ENCODE data around the gene LCMT1.
A peak's percentile ranks its signal among the peaks of the same experiment; 100 is the strongest.
"Not testable (repeated sequence)": the region's sequence is repeated elsewhere in the genome, so short reads cannot be mapped to it uniquely, and the experiment has no call there.

The LCMT1 gene

GRCh38 chr16:25095636-25096035 is 15.9 kb upstream of the LCMT1 start:
- DNase-seq (ENCODE audit: low spot score) = no peak

DNA sequence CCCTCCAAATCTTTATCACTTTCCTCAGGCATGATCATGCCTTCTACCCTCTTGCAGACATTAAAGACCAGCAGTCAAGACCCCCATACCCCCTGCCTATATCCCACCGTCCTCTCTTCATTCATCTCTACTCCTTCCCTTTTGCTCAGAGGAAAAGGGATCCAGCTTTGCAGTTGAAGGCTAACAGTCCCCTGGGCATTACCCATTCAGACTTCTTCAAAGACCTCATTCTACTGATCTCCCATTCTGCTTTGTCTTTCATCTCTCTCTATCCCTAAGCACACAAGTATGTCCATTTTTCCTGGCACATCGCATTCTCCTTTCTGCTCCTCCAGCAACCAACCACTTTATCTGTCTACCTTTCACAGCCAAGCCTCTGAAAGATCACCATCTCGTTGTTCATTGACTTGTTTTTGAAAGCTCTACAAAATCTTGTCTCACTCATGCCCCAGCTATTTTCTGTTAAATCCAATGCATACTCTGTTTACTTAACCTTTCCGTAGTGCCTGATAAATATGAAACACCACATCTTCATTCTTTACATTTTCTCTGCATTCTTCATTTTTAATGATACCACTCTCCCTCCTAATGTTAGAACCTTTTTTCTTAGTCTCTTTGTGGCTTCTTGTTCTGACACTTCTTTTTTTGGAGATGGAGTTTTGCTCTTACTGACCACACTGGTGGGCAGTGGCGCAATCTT is 14.1 kb upstream of the LCMT1 start:
- no peak for DNase-seq (ENCODE audit: low spot score)

GRCh38 chr16:25100511-25100910 is 11.0 kb upstream of the LCMT1 start:
- no peak for DNase-seq (ENCODE audit: low spot score)

GRCh38 chr16:25106567-25107465 is 4.7 kb upstream of the LCMT1 start:
- peak; percentile 75 for DNase-seq (ENCODE audit: low spot score)

DNA sequence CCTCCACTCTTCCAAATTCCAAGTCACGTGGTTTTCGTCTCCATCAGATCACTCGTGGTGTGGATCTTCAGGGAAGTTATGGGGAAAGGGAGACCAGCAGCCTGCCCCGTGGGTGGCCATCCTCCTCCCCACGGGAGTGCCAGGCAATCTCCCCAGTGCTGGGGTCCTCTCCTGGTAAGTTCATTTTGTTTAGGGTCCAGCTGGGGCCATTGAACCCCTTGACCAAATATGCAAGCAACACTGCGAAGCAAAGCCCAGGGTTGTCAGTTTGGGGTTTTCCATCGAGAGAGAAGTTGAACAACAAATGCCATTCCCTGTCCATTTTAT is 4.1 kb upstream of the LCMT1 start:
- no peak for DNase-seq (ENCODE audit: low spot score)

DNA sequence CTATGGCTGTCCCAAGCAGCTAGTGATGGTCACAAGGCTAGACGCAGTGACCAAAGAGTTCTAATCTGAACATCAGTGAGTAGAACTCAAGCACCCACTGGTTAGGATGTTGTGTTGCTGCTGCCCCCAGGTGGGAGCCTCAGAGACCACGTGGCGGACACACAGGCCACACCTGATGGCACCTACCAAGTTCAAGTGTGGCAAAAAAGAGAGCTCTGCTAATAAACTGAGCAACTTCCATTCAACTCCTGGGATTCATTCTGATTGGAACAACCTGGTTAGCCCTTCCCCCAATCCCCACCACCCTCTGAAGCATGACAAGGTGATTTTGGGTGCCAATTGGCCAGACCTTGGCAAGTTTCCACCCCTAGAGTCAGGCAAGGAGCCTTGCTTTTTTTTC is 3.5 kb upstream of the LCMT1 start:
- DNase-seq (ENCODE audit: low spot score) = peak; percentile 46

- DNase-seq (ENCODE audit: low spot score) = no peak
These were observed 1.9 kb upstream of the LCMT1 start for GRCh38 chr16:25109643-25110042.

- no peak for DNase-seq (ENCODE audit: low spot score)
These were observed 1.1 kb upstream of the LCMT1 start for GRCh38 chr16:25110387-25110947.

DNA sequence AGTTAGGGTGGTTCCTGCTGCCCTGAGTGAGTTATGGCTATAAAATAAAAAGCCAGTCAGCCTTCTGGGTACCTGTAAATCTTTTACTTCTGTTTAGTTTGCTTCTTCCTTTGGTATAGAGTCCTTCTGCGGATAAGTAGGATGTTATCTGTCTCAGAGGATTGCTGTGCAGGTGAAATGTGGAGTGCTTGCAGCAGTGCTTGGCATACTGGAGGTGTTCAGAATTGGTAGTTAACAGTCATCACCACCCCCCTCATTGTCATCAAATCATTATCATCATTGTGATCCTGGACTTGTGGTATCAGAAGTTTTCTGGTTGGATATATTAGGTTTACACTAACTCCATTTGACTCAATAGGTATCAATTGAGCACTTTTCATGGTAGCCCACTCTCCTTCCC is 2.6 kb downstream of the LCMT1 start:
- no peak for DNase-seq (ENCODE audit: low spot score)

DNA sequence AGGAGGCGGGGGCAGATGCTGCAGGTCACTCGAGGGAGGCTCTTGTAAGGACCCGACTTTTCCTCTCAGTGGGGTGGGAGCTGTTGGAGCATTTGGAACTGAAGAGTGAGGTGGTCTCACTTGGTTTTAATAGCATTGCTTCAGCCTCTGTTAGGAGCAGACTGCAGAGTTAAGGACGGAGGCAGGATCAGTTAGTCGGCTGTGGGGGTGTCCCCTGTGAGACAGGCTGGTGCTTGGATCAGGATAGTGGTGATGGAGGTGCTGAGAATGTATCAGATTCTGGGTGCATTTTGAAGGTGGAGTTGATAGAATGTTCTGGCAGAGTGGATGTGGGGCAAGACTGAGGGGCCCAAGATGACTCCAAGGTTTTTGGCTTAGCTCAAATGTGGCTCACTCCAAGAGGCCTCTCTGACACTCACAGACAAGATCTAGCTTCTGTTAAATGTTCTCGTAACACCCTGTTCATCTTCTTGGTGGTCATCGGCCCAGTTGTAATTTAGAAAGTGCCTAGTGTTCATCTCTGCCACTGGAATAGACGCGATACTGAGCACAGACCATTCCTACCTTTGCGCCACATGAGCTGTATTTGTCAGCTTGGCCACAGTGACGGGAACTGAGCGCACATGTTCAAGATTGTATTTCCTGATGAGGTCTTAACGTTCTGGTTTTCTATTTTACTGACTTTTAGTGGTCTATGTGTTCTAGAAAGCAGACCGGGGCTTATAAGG is 7.5 kb downstream of the LCMT1 start:
- no peak for DNase-seq (ENCODE audit: low spot score)

DNA sequence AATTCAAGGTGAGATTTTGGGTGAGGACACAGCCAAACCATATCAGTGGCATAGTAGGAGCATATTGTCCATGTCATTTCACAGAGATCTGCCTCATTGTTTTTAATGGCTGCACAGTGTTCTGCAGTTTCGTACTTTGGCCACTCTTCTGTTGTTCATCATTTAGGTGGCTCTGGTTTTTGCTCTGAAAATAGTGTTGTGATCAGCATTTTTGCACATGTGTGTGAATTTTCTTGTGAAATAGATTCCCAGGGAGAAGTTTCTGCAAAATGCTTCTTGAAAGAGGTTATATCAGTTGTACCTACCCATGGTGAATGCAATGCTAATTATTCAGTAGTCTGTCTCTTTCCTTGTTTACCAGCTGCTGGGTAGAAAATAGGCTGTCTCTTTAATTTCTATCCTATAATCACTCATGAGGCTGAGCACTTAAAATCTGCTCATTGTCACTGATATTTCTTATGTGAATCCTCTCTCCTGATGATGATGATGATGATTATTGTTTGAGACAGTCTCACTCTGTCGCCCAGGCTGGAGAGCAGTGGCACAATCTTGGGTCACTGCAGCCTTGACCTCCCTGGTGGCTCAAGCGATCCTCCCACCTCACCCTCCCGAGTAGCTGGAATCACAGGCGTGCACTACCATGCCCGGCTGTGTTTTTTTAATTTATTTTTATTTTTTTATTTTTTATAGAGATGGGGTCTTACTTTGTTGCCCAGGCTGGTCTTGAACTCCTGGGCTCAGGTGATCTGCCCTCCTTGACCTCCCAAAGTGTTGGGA is 10.5 kb downstream of the LCMT1 start:
- DNase-seq (ENCODE audit: low spot score) = no peak

DNA sequence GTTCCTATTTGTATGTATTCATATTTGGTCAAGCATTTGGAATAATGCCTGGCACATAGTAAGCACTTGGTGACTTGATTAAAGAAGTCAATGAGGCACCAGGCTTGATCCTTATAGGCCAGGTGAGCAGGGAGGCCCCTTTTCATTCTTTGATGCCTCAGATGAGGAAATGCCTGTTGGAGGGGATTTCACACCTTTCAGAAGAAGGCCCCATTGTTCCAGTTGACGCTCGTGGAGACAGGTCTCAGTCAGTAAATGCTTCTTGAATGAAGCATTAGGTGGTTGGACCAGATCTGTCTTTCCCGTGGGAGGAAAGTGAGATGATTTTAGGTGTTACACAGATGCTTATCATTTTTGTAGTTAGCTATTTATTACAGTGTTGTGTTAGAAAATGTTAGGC is 13.0 kb downstream of the LCMT1 start:
- DNase-seq (ENCODE audit: low spot score) = no peak

DNA sequence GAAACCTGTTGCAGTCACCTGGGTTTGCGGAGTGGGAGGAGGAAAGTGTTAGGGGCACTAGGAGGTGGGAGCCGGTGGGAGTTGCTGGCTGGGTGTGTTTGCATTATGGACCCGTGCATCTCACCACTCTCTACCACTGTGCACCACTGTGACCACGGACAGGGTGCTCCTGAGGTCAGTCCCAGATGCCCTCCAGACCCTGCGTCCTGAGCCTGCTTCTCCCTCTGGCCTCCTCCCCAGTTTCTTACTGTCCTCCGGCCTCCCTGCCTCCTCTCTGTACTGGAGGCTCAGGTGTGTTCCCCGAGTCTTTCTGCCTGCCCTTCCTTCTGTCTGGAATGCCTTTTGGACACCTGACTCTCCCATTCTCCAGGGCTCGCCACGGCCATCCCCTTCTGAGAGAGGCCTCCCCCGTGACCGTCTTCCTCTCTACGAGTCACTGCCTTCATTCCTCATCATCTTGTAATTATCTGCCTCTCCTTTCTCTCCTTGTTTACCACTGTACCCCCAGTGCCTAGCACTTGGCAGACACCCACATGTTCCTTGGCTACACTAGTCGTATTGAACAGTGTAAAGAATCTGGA is 14.6 kb downstream of the LCMT1 start:
- not testable (repeated sequence) for DNase-seq (ENCODE audit: low spot score)

GRCh38 chr16:25126820-25127232 is 15.3 kb downstream of the LCMT1 start:
- DNase-seq (ENCODE audit: low spot score) = peak; percentile 51

DNA sequence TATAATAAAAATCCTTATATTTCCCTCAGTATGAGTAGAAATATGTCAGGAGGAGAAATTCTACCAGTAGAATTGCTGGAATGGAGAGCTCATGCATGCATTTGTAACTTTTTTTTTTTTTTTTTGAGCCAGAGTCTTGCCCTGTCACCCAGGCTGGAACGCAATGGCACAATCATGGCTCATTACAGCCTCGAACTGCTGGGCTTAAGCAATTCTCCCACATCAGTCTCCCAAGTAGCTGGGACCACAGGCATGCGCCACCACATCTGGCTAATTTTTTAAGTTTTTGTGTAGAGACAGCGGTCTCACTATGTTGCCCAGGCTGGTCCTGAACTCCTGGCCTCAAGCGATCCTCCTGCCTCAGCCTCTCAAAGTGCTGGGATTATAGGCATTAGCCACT is 21.2 kb downstream of the LCMT1 start:
- not testable (repeated sequence) for DNase-seq (ENCODE audit: low spot score)

DNA sequence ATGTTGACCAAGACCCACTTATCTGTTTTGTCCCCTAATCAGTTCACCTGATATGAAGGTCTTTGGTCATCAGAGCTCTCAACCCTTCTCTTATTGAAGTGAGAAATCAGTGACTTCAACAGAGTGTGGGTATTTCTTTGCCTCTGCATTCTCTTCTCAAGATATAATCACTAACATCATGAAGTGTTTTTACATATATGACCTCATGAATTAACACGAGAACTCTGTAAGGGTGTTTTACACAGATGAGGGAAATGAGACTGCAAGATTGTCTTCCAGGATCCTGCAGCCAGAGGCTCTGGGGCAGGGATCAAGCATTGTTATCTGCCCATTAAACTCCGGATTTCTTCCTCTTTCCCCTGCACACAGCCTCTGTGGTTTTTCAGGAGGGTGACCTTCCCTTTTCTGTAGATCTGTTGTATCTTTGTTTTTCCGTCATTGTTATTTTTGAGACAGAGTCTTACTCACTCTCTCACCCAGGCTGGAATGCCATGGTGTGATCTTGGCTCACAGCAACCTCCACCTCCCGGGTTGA is 22.7 kb downstream of the LCMT1 start:
- DNase-seq (ENCODE audit: low spot score) = no peak

- no peak for DNase-seq (ENCODE audit: low spot score)
These were observed 23.8 kb downstream of the LCMT1 start for GRCh38 chr16:25135254-25135878.

DNA sequence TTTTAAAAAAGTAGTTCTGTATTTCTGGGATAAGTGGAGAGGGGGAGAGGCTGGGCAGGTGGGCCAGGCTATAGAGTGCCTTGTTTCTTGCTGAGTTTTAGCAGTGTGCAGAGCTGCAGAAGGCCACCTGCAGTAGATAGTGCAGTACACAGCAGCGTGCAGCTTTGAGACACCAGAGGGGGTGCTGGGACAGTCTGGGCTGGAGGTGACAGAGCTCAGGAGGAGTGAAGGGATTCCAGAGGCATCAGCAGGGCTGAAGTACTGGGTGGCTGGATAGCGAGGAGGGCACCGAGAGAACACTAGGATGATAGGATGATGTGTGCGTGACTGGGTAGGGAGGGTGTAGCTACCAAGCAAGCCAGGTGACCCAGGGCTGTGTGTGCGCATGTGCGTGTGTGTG is 26.6 kb downstream of the LCMT1 start:
- DNase-seq (ENCODE audit: low spot score) = no peak

GRCh38 chr16:25140459-25140858 is 28.9 kb downstream of the LCMT1 start:
- DNase-seq (ENCODE audit: low spot score) = no peak

- DNase-seq (ENCODE audit: low spot score) = no peak
These were observed 30.1 kb downstream of the LCMT1 start for GRCh38 chr16:25141648-25142047.

- no peak for DNase-seq (ENCODE audit: low spot score)
These were observed 32.4 kb downstream of the LCMT1 start for GRCh38 chr16:25143928-25144327.

Measured in CD4-positive, alpha-beta T cell treated with Interleukin-2 at 100 ng/mL for 4 hours (primary cell).